ENCODE data around the gene HOXA5. TPM values are rescaled to one million over a fixed set of nuclear protein-coding genes. Genes with fewer than 3 reads are reported as not detected.

HOXA5 gene
- total RNA-seq, 1 donor from 2014 or later: 5.6 TPM

DNA sequence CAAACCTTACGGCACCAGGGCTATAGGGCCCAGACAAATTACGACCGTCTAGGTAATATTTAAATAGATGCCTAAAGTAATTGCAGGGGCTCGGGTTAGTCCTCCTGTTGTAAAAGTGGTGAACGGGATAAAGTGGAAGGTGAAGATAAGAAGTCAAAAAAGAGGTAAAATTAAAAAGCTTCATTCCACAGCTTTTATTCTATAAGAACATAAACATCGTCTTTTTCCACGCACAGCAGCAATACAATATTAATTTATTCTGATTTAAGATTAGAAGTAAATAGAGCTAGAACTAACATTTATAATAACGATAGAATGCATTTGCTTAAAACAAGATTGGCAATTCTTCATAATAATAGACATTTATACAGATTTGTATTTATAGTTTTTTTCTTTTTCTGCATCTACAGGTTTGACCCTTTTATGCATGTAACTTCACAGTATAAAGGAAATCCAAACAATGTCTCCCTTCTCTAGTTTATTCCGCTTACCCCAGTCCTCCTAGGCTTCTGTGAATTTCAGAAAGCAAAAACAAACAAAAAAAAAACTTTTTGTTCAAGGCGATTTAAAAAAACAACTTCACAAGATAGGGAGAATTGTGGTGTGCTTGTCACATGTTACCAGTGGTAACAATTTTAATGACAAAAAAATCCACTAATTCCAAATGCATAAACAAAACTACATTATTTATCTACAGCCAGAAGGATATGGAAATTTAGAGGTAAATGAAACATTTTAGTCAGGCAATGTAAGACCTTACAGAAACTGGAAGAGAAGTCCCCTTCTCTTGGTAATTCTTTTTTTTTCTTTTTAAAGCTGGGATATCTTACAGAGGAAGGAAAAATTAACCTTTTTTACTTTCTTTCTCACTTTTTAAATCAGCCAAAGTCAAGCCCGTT lies 27.2 kb upstream of the HOXA5 start:
- no peak for ATAC-seq

DNA sequence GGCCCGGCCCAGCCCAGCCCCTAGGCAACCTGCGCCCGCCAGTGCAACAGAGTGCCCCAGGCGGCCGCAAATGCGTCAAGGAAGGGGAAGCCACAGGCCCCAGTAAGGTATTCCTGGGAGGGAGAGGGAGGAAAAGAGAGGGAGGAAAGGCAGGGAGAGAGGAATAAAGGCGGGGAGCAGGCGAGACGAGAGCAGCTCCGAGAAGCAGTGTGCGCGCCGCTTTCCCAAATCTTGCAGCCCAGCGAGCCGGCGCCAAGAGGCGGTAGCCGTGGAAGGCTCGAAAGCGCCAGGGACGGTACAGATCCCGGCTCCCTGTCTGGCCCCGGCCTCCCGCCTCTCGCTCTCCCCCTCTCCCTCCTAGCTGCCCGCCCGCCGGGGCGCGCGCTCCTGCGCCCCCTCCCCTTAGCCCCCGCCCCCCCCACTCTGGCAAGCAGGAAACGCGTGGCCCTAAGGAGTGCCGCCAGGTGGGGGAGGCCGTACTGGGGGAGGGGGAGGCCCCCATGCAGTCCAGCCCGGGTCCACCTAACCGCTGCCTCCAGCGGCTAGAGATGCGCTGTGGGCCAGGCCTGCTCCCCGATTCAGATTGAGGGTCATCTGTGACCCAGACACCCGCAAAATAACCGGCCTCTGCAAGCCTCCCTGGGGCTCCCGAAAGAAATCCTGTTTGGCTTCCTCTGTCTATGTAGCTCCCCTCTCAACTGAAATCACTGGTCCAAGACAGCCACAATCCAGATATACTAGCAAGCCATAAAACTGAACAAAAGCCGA lies 26.4 kb upstream of the HOXA5 start:
- peak; percentile 4 for ATAC-seq

DNA sequence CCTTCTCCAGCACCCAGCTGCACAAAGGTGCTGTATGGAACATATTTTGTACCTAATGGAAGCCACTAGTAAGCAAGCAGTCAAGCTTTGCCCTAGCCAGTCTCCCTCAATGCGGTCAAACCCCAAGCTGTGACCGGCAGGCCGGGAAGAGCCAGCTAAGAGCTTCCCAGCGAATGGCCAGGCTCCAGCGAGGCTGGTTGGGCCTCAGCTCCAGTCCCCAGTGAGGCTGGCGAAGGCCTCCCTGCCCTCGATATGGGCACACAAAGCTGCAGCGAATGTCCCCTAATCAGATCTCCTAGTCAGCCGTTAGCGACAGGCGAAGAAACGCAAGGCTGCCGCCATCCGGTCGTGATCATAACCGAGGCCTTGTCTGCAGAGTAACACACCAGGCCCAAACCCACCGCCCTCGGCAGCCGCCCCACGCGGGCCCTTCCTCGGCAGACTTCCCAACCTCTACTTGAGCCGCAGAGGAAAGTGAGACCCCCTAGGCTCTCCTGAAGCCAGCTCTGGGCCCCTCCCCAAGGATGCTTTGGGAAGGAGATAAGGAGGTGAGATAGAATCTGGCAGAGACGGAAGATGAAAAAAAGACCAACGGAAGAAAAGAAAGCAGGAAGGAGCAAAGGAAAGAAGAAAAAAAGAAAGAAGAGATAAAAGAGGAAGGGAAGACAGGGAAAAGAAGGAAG lies 24.9 kb upstream of the HOXA5 start:
- ATAC-seq: no peak

DNA sequence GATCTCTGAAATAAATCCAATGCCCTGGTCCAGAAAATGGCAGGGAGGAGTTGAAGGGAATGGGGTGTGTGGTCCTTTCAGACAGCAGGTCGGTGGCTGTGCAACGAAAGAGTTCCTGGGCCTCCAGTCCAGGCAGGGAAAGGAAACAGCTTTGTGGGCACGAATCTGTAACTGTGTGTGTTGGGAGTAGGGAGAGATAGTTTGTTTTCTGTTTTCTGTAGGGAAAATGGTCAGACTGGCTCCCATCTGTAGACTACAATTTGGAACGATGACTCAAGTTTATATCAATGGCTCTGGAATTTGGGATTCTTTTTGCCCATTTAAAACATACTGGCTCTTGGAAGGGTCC lies 24.4 kb upstream of the HOXA5 start:
- ATAC-seq: no peak

DNA sequence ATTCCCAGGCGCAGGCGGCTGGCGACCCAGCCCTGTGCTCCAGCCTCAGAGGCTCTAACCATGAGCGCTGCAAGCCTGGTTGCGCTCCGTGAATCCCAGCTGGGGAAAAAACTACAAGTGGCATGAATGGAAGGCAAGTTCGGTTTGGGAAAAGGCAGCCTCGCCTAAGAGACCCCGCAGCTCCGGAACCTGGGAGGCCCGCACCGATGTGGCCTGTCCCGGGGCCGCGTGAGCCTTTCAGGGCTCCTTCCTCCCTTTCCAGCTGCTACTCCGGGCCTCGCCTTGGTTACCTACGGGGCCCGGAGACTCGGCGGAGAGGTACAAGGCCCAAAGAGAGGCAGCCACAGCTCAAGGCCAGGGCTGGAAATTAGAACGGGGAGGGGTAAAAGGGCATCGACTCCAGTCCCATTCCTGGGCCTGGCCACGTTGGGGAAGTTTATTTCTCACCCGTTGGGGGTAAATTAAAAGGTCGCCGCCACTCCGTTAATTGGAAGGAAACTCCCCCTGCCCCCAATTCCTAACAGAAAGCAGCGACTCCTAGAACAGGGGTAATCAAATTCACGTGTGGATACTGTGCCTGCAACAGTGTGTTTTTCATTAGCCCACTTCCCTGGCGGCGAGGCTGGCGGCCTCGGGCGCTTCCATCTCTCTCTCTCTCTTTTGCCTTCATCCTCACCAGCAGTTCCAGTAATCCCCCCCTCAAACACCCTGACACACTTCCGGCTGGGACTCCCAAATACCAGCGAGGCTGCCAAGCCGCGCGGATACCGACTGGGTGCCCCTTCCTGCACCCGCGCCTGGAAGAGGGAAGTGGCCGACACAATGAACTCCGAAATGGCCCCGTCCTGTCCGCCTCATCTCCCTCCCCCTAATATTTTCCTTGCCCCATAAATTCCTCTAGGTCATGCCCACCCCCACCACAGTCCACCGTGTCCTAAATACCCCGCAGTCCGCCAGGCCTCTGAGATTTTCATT lies 23.3 kb upstream of the HOXA5 start:
- ATAC-seq: no peak

DNA sequence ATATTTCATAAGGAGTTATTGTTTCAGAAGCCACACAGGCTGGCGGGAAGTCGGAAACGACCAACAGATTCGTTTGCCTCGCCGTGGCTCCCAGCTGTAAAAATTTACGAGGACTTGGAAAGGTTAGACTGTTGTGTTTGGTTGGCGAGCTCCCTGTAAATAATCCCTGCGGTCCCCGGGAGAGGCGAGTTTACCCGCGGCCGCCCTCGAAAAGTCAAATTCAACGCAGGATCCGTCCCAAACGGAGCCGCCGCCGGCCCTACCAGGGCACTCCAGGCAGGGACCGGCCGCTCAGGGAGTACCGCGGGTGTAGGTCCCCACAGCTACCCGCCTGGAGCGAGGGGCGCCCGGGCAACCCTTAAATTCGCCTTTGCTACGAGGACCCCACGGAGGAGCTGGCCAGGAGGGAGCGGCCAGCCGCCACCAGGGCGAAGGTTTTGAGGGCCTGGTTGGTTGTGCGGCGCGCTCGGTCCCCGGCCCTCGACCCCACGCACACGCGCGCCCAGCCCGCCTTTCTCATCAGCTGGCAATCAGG lies 22.6 kb upstream of the HOXA5 start:
- ATAC-seq: no peak

DNA sequence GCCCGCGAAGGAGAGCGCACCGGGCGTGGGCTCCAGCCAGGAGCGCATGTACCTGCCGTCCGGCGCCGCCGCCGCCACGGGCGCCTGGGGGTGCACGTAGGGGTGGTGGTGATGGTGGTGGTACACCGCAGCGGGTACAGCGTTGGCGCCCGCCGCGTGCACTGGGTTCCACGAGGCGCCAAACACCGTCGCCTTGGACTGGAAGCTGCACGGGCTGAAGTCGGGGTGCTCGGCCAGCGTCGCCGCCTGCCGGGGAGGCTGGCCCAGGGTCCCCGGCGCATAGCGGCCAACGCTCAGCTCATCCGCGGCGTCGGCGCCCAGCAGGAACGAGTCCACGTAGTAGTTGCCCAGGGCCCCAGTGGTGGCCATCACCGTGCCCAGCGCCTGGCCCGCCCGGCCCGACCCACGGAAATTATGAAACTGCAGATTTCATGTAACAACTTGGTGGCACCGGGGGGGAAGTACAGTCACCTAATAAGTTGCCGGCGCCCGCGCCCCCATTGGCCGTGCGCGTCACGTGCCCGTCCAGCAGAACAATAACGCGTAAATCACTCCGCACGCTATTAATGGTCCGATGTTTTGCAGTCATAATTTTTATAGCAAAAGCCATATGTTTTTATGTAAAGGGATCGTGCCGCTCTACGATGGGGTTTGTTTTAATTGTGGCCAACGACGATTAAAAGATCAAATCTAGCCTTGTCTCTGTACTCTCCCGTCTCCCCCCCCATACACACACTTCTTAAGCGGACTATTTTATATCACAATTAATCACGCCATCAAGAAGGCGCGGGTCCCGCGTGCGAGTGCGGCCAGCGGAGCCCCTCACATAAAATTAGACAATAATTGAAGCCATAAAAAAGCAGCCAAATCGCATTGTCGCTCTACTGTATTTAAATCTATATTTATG lies 21.9 kb upstream of the HOXA5 start, which contains the start of gene HOXA9:
Gene HOXA9 (minus strand): TSS at position 449 of the 907 bp plus-strand sequence. CDS start 80 bp downstream, at position 369.
- peak; percentile 6 for ATAC-seq

DNA sequence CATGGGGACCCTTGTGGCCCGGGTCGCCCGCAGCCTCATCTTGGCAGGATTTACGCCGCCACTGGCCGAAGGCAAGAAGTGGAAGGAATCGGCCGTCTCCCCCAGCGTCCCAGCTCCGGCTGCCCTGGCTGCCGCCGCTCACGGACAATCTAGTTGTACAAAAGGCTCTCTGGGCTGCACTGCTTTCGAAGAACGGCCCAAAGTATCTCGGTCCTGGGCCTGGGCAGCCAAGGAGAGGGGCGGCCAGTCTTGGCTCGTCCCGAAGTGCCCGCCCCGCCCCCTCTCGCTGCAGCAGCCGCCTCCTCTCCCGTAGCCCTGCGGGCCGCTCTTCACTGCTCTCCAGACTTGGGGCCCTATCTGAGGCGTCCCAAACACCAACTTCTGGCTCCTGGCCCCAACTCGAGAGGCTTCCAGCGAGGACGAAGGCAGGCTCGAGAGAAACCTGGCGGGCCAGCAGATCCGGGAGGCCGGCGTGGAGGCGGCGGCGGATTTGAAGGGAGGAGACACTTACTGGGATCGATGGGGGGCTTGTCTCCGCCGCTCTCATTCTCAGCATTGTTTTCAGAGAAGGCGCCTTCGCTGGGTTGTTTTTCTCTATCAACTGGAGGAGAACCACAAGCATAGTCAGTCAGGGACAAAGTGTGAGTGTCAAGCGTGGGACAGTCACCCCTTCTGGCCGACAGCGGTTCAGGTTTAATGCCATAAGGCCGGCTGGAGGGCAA lies 21.0 kb upstream of the HOXA5 start:
- no peak for ATAC-seq

DNA sequence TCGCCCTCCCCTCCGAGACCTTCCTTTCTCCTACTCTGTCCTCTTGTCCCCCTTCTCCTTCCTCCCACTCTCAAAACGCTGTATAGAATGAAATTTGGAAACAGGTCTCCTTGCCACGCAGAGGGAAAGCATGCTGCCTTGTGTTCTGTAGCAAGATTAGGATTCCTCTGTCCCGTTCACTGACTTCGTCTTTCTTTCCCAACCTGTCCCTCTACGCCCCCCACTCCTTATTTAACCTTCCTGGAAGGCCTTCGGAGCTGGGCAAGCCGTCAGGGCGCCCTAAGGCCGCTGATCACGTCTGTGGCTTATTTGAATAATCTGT lies 20.5 kb upstream of the HOXA5 start:
- no peak for ATAC-seq

DNA sequence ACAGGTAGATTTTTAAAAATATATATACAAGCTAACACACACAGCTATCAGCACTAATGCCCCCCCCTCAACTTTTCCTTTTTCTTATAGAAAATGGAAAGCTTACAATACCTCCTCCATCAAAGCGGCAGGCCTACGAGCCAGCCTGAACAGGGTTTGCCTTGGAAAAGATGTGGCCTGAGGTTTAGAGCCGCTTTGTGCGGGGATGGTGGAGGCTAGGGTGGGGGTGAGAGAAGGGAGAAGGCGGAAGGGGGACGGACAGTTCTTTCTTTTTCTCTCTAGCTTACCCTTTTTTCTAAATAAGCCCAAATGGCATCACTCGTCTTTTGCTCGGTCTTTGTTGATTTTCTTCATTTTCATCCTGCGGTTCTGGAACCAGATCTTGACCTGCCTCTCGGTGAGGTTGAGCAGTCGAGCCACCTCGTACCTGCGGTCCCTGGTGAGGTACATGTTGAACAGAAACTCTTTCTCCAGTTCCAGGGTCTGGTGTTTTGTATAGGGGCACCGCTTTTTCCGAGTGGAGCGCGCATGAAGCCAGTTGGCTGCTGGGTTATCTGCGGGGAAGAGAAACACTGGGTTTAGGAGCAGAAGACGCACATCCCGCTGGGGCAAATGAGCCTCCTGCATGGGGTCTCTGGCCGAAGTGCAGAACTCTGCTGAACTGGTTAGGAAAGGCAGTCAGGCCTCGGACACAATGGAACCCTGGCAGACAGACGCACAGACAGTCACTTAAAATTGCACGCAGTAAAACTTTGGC lies 20.0 kb upstream of the HOXA5 start:
- ATAC-seq: no peak

DNA sequence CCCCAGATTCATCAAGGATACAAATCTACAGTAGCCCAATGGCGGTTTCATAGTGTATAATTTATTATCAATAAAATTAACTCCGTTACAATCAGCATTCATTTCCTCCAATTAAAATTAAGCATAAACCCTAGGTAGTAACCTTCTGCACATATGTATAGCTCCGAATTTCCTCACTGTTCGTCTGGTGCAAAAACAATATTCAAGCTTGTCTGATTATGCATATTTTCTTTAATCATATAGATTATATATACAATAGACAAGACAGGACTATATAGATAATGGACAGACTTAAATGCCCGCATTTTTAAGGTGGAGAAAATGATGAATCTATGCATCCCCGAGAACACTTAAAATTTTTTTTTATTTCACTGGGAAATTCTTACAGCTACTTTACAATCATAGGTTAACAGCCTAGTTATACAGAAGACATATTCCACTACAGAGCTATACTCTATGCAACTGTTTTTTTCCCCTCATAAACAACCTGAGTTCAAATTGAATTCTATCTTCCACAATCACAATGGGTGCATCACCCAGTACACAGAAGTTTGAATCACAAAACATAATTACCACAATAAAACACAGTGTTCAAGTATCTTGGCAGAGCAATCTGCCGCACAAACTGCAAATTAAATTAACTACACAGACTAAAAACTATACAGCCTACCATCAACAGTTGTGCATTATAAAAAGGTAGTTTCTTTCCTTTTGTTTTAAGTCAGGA lies 19.2 kb upstream of the HOXA5 start:
- no peak for ATAC-seq

DNA sequence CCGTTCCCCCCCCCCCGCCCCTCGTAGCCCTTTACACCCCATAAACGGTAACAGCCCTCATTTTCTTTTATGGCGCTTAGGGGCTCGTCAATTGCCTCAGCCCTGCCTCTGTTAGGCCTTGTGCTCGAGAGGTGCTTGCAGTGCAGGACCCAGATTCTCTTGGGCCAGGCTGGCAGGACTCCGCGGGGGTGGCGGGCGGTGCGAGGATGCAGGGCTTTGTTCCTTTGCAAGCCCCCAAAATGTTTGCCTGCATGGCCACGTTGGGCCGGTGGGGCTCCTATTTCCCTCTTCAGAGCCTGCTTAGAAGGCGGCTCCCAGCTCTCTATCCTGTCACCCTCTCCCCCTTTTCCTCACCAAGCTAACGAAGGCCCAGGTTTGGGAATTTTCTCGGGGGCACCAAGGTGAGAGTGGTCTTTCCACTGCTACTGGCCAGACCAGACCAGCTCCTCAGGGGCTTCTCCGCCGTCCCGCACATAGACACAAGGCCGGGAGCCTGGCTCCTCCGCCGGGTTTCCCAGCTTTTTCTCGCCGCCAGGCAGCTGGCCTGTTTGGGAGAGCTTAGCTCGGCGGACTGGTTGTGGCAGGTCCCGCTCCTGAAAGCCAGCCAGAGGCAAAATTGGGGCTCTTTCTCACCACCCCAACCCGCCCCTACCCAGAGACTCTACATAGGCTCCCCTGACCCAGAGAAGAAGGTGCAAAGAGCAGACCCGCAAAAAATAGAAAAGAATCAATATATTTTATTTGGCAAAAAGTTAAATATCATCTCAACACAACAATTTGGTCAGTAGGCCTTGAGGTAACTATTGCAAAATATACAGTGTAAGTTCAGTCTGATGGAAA lies 18.5 kb upstream of the HOXA5 start:
- ATAC-seq: no peak

DNA sequence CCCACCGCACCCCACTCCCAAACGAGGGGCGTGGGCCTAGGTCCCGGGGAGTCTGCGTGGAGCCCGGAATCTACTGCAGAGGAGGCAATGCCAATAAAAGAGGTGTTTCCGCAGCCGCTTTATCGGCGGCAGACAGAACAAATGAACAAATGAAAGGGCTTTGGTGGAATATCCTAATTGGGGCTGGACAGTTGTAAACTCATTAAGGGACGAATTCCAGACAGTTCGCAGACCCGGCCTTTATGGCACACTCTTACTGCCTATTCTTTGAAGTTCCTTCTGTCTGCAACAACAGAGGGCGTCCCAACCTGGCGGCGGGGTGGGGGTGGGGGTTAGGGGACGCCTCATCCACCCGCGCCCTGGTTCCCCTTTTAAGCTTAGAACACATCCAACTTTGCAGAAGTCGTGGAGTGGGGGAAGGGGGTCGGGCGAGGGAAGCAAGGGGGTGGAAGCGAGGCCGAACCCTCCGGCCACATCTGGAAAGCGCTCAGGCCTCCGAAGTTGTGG lies 17.8 kb upstream of the HOXA5 start:
- ATAC-seq: no peak

DNA sequence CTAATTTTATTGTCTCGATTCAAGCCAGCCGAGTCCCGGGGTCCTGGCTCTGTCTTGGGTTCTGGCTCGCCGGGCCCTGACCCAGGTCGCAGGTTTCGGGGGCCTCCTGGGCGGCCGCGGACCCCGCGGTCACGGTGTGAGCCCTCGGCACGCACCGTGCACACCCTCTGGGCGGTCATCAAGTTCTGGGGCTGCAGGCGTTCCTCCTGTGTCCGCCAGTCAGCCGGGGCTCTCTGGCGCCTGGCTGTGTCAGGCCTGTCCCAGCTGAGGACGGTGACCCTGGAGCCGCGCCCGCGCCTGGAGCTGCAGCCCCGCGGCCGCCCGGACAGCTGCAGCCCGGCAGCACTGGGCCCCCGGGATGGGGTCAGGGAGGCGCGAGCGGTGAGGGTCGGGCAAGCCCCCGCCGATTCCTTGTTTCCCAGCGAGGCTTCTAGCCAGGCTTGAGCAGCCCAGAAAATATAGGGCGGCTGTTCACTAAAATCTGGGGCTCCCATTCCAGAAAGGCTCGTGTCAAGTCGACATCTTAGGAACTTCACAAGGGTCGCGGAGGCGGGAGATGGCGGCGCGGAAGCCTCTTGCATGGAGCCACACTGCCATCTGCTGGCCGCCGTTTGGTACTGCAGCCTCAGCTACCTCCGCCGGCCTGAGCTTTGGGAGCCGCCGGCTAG lies 17.2 kb upstream of the HOXA5 start:
- peak; percentile 82 for ATAC-seq

DNA sequence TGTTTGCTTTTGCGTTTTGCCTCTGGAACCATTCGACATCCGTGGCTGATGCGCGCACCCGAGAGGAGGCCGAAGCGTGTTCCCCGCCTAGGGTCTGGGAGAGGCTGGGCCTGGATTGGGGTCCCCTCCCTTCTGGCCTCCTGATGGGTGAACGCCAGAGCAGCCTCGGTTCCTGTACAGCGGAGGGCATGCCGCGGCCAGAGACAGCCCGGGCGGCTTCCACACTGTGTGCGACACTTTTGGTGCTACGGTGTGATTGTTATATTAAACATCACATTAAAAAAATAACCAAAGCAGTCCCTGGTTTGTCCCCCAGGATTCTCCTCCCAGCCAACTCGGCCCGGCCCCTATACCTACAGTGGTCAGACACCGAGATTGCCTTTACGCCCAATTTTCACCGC lies 16.7 kb upstream of the HOXA5 start:
- no peak for ATAC-seq

DNA sequence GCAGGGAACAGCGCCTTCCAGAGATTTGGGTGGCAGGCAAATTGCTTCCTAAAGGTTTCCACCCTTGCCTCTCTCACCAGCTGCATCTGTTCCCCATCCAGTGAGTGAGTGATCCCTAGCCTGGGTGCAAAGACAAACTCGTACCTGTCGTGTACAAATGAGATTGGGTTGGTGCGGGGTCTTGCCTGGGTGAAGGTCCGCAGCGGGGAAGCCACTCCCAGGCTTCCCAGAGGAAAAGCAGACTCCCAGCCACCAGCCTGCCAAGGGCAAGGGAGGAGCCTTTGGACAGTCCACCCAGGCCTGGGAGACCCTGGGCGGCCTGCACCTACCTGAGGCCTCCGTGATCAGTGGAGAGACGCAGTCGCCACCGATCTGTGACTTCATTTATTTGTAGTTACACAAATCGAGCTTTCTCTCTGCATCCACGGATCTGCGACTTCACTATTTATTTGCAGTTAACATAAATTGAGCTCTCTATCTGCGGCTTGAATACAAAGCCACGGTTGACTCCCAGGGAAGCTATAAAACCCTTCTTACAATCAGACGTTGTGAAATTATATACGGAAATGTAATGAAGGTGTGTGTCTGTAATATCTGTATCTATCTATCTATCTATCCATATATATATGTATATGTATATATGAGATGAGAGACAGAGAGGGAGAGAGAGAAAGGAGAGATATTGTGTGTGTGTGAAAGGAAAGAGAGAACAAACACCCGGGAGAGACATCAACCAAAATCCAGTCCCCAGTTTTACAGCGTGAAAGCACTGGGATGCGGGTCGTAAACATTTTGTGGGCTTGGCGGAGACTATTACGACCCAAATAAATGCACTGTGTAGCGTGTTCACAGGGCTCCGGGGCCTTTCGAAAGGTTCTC lies 16.0 kb upstream of the HOXA5 start:
- no peak for ATAC-seq

Measured in esophagus mucosa (tissue), 1 donor.